Measurements from ENCODE around the gene NFYC.

NFYC gene

GRCh38 chr1:40780678-40781607, 89.4 kb downstream of the NFYC start:
- no peak for TF ChIP-seq CTCF (IDR thresholded peaks at IDR 0.05)

GRCh38 chr1:40781608-40781971, 90.1 kb downstream of the NFYC start:
- TF ChIP-seq CTCF (IDR thresholded peaks at IDR 0.05), result no peak

GRCh38 chr1:40782371-40782956, 91.0 kb downstream of the NFYC start:
- TF ChIP-seq CTCF (IDR thresholded peaks at IDR 0.05), result no peak

GRCh38 chr1:40783001-40783905, 91.7 kb downstream of the NFYC start, which contains the start of gene KCNQ4:
TSS of gene KCNQ4 (plus strand) at chr1:40783787. CDS start at chr1:40784094, 307 bp downstream.
- no peak for TF ChIP-seq CTCF (IDR thresholded peaks at IDR 0.05)

GRCh38 chr1:40784141-40784770, 92.8 kb downstream of the NFYC start:
- TF ChIP-seq CTCF (IDR thresholded peaks at IDR 0.05), result no peak

GRCh38 chr1:40784771-40785151, 93.3 kb downstream of the NFYC start:
- TF ChIP-seq CTCF (IDR thresholded peaks at IDR 0.05), result no peak

GRCh38 chr1:40785446-40785845, 93.9 kb downstream of the NFYC start:
- no peak for TF ChIP-seq CTCF (IDR thresholded peaks at IDR 0.05)

All from LNCAP (cell line).